GM19193 (cell line): ENCODE measurements around the gene UNK.

Experiments used
- POLR2A ChIP-seq: IDR thresholded peaks from 4 replicates; pipeline ENCODE4 v1.6.1; 2011; ENCODE audit not compliant: insufficient read depth, insufficient read length; ENCODE audit errors: extremely low read depth

UNK gene

GRCh38 chr17:75842411-75842810 is 57.8 kb downstream of the UNK start:
- no peak for TF ChIP-seq POLR2A

- no peak for TF ChIP-seq POLR2A
Measured at GRCh38 chr17:75842963-75843576, 58.5 kb downstream of the UNK start.

- TF ChIP-seq POLR2A, result peak; percentile 45
Measured at GRCh38 chr17:75843577-75844529, 59.2 kb downstream of the UNK start, which contains the start of gene UNC13D. Gene UNC13D (minus strand): TSS chr17:75844404. CDS start chr17:75844337, 67 bp downstream.

DNA sequence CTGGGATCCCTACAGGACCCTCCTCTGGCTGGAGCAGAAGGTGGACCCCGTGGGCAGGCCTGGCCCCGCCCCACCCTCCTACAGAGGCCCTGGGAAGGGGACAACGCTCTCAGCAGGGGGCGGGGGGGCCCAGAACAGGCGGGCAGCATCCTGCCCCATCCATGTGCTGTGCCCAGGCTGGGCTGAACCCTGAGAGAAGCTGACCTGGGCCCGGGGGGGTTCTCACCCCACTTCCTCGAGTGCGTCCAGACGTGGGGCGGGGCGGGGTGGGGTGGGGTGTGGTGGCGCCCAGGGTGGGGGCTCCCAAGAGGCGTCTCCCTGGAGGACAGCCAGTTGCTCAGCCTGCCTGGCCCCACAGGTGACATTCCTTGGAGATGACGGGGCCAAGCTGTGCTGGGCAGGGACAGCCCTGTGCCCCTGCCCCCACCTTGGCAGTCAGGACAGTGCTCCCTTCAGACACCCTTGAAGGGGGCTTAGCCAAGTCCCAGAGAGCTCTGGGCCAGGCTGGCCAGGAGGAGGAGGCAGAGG is 60.0 kb downstream of the UNK start:
- no peak for TF ChIP-seq POLR2A

DNA sequence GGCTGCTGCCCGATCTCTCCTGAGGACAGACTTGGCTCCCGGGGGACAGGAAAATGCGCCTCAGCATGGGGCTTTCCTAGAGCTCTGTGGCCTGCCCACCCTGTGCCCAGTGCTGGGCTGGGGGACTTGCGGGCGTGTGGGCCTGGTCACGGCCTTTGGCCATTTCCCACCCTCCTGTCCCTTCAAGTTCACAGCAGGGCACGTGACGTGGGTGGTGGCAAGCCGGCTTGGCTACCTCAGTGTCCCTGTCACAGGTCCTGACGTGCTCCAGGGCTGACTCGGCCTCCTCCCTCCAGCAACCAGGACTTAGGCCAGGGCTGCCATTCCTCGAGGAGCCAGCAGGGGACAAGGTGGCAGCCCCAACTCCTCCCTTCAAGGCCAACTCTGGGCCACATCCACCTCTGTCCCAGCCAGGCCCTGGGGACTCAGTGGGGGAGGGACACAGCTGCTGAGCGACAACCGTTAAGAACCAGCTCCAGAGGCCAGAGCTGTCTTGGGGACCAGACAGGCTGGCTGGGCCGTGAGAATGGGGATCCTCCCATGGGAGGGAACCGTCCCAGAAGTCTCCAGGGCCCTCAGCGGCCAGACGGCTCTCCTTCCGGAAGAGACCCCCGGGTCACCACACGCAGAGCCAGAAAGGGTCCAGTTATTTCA is 60.6 kb downstream of the UNK start:
- TF ChIP-seq POLR2A, result peak; percentile 39

GRCh38 chr17:75845933-75846691 is 61.5 kb downstream of the UNK start:
- no peak for TF ChIP-seq POLR2A

DNA sequence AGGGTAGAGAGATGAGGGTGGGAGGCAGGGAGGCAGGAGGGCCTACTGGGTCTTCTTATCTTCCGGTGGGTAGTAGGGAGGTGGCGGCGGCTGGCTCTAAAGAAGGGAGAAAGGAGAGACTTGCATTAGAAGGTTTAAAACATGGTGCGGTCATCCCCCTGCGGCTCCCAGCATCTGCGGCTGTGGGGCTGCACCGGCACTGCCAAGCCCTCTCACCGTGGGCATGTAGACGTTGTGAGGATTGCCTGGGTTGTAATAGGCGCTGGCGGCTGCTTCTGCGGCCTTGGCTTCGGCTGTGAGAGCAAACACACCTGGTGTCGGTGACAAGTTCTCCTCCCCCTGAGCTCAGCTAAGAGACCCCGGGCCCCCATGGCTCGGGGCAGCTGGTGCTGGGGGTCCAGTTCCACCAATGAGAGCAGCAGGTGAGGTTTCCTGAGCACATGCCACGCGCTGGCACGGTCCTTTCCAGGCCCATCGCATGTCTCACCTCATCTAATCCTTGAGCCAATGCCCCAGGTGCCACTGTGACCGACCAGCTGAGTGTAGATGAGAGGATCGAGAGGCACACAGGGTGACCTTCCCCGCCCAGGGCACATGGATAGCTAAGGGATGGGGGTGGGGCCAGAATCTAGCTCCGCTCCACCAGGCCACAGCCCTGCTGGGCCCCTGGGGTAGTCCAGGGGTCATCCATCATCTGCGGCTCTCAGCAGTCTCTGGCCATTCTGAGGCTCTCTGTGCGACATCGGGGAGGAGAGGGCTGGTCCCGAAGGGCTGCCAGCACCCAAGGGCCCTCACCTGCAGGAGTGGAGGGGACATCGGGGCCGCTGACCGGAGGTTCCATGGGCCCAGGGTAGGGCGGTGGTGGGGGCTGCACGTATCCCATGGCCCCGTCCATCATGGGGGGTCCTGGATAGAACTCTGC is 62.3 kb downstream of the UNK start:
- no peak for TF ChIP-seq POLR2A

DNA sequence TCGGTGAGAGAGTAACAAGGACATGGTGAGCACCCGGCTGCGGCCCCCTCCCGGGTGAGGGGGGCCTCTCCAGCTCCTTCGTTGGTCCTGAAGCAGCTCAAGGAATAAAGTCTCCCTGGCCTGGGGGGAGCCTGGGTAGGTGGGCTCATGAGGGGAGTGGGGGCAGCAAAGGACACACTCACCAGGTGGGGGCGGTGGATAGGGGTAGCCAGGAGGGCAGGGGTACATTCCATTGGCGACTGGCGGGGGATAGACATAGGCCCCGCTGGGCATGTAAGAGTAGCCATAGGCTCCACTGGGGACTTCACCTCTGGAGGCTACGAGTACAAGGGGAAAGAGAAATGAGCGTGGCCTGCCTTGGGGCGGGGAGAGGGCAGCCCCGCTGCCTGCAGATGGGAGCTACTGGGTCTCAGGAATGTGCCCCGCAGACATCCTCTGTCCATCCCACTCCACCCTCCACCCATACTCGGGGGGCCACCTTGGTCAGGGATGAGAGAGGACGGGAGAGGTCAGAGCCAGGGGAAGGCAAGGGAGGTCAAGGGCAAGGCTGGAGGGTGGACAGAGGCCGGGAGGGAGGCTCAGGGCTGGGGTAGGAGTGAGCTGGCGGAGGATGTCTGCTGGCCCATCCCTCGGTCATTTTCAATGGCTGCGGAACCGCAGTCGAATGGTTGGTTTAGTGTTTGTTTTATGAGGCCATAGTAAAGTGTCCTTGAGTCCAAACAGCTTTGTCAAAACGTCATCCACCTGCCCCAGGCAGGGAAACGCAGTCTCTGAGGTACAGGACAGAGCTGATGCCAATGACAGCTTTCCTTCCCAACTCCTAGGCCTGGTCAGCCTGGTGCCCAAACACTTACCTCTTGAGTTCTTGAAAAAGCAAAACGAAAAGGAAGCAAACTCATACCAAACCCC is 63.3 kb downstream of the UNK start:
- no peak for TF ChIP-seq POLR2A

GRCh38 chr17:75848523-75849278 is 64.1 kb downstream of the UNK start:
- TF ChIP-seq POLR2A, result no peak

- TF ChIP-seq POLR2A, result no peak
Measured at GRCh38 chr17:75849279-75849646, 64.7 kb downstream of the UNK start.

- no peak for TF ChIP-seq POLR2A
Measured at GRCh38 chr17:75849724-75850123, 65.1 kb downstream of the UNK start.
